PC-9 (cell line): ENCODE data around the gene ITGB3. TPM values are rescaled to one million over a fixed set of nuclear protein-coding genes. Genes with fewer than 3 reads are reported as not detected.

Source experiments
- BruUV-seq: library from RNA; stranded (reverse); fragments of 400-500 nt; replicated peaks from 2 replicates; lab custom pipeline; 2021; lab: Mats Ljungman, UMichigan
- CTCF ChIA-PET: fragments of 300-600 bp; sonication (Branson Sonifier 250); formaldehyde crosslinking; loops from one replicate; lab custom pipeline; 2022; ENCODE audit warnings: antibody characterized with exemption; lab: Charles Lee
- POLR2A ChIA-PET: fragments of 300-600 bp; sonication (Branson Sonifier 250); formaldehyde crosslinking; loops from one replicate; lab custom pipeline; 2022; ENCODE audit warnings: antibody characterized with exemption; ENCODE audit not compliant: unreplicated experiment; lab: Charles Lee
- DNase-seq, 2 experiments: peaks; one replicate each; pipeline versions ENCODE4 v3.0.0 to v3.0.0-alpha.2; 2015 to 2022; ENCODE audit warnings: mixed read lengths in 1 of 2
- H2AFZ ChIP-seq: fragments of 200-600 bp; sonication (generic); 2 replicates; pipeline ENCODE4 v1.8.1; 2017; ENCODE audit warnings: antibody characterized with exemption
- H3F3A ChIP-seq: fragments of 200-600 bp; sonication (generic); 2 replicates; pipeline ENCODE4 v1.8.1; 2017; ENCODE audit warnings: antibody characterized with exemption, mild to moderate bottlenecking, low read depth; ENCODE audit not compliant: insufficient read depth
- H3K27ac ChIP-seq: fragments of 200-600 bp; sonication (generic); 2 replicates; pipeline ENCODE4 v1.6.1; 2016; ENCODE audit warnings: mixed run types
- H3K27me3 ChIP-seq: fragments of 200-600 bp; sonication (generic); 2 replicates; pipeline ENCODE4 v1.6.1; 2016; ENCODE audit warnings: low read depth, mixed run types; ENCODE audit not compliant: insufficient read depth
- H3K36me3 ChIP-seq: fragments of 200-600 bp; sonication (generic); 2 replicates; pipeline ENCODE4 v1.6.1; 2016; ENCODE audit warnings: low read depth, mixed run types
- H3K4me1 ChIP-seq: fragments of 200-600 bp; sonication (generic); replicated peaks from 2 replicates; pipeline ENCODE4 v1.6.1; 2016; ENCODE audit warnings: mixed run types; ENCODE audit not compliant: insufficient read depth
- H3K4me2 ChIP-seq: fragments of 200-600 bp; sonication (generic); 2 replicates; pipeline ENCODE4 v1.6.1; 2017; ENCODE audit warnings: mixed run types
- H3K4me3 ChIP-seq: fragments of 200-600 bp; sonication (generic); 2 replicates; pipeline ENCODE4 v1.6.1; 2016; ENCODE audit warnings: mixed run types
- H3K79me2 ChIP-seq: fragments of 200-600 bp; sonication (generic); 2 replicates; pipeline ENCODE4 v1.6.1; 2017; ENCODE audit warnings: low read depth, mixed run types
- H3K9me2 ChIP-seq: fragments of 200-600 bp; sonication (generic); 2 replicates; pipeline ENCODE4 v1.8.1; 2017; ENCODE audit warnings: mild to moderate bottlenecking; ENCODE audit not compliant: insufficient read depth
- H3K9me3 ChIP-seq: fragments of 200-600 bp; sonication (generic); 2 replicates; pipeline ENCODE4 v1.8.1; 2016; ENCODE audit warnings: low read depth; ENCODE audit not compliant: insufficient read depth
- H4K20me1 ChIP-seq: fragments of 200-600 bp; sonication (generic); 2 replicates; pipeline ENCODE4 v1.8.1; 2017; ENCODE audit not compliant: insufficient read depth
- EZH2 ChIP-seq: fragments of 200-600 bp; sonication (generic); IDR thresholded peaks from 2 replicates; pipeline ENCODE4 v1.8.0; 2017; ENCODE audit warnings: antibody characterized with exemption, low read depth
- intact Hi-C: fragments of 100-400 bp; cut with micrococcal nuclease; formaldehyde crosslinking; loops from one replicate; pipeline ENCODE4 v1.10.0; 2022; ENCODE audit not compliant: unreplicated experiment
- total RNA-seq: library from RNA; stranded (reverse); gene quantifications from 2 replicates; pipeline ENCODE4 v1.2.3, GENCODE V29; 2021
- TF ChIP-seq, protein P1 (sequence below): fragments of 200-600 bp; sonication (generic); conservative IDR thresholded peaks from 2 replicates; pipeline ENCODE4 v1.6.1; 2017; ENCODE audit warnings: mixed run types, antibody characterized with exemption, mild to moderate bottlenecking, moderate library complexity

The ITGB3 gene
- total RNA-seq, 1 experiment from 2014 or later, result 0.31 TPM

GRCh38 chr17:47301831-47302230 lies 48.2 kb downstream of the ITGB3 start:
- BruUV-seq, result no TSS peak
- Histone ChIP-seq H3K79me2 (no peaks in the 10 kb centered on the region), H3K27me3 (no peaks in the 10 kb centered on the region), H3F3A (peaks cover 24% of the 10 kb centered on the region), H3K36me3 (0 out of 2 replicates have a peak, but pooled peaks cover 7% of the 10 kb centered on the region), H4K20me1 (no peaks in the 10 kb centered on the region), H2AFZ (no peak overlapping the region), H3K4me1 (peaks cover 42% of the 10 kb centered on the region), H3K27ac (no peak overlapping the region), H3K4me2 (no peak overlapping the region), H3K9me2 (no peaks in the 10 kb centered on the region), H3K4me3 (no peak overlapping the region), H3K9me3 (0 out of 2 replicates have a peak, but pooled peaks cover 16% of the 10 kb centered on the region)
- no peak for TF ChIP-seq EZH2
- TF ChIP-seq, protein P1, sequence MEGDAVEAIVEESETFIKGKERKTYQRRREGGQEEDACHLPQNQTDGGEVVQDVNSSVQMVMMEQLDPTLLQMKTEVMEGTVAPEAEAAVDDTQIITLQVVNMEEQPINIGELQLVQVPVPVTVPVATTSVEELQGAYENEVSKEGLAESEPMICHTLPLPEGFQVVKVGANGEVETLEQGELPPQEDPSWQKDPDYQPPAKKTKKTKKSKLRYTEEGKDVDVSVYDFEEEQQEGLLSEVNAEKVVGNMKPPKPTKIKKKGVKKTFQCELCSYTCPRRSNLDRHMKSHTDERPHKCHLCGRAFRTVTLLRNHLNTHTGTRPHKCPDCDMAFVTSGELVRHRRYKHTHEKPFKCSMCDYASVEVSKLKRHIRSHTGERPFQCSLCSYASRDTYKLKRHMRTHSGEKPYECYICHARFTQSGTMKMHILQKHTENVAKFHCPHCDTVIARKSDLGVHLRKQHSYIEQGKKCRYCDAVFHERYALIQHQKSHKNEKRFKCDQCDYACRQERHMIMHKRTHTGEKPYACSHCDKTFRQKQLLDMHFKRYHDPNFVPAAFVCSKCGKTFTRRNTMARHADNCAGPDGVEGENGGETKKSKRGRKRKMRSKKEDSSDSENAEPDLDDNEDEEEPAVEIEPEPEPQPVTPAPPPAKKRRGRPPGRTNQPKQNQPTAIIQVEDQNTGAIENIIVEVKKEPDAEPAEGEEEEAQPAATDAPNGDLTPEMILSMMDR, result no peak
- ChIA-PET CTCF (no interaction called here), POLR2A (interaction anchor here (0.7 kb wide), 1 partner anchor 27 kb away, joined by 4 read pairs; no protein-coding TSS in a partner anchor)
- intact Hi-C loops, result no loop called here
- DNase-seq, result no peak

DNA sequence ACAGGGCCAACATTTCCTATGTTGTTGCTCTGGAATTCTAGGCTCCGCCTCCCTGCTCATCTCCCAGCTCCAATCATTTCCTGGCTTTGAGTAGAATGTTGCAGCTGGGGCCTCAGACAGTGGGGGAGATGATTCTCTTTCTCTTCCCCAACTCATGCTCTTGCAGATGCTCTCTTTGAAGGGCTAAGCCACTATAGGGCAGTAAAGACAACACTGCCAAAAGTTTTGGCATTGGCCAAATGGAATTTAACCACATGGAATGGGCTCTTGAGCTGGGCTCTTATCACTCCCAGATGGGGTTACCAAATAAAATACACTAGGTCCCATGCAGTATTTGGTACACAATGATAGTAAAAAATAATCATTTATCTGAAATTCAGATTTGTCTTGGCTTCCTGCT lies 50.6 kb downstream of the ITGB3 start:
- no peaks in the 10 kb centered on the region for H3K27me3 ChIP-seq
- CTCF ChIA-PET, result no interaction called here
- no TSS peak for BruUV-seq
- peak overlapping the region; percentile 47; the same call in 1 of the 2 replicates for H3K4me2 ChIP-seq
- intact Hi-C loops, result loop anchor here (2.0 kb wide), 1 partner anchor 73 kb away; no protein-coding TSS in a partner anchor
- H3K9me2 ChIP-seq, result no peaks in the 10 kb centered on the region
- TF ChIP-seq, protein P1, result no peak
- TF ChIP-seq EZH2, result no peak
- H4K20me1 ChIP-seq, result no peaks in the 10 kb centered on the region
- peak overlapping the region; percentile 88 for H3K27ac ChIP-seq
- 0 out of 2 replicates have a peak, but pooled peaks cover 16% of the 10 kb centered on the region for H3K9me3 ChIP-seq
- H3K4me3 ChIP-seq, result no peak overlapping the region
- H2AFZ ChIP-seq, result no peak overlapping the region
- no peak for DNase-seq
- no peaks in the 10 kb centered on the region for H3K79me2 ChIP-seq
- peaks cover 47% of the 10 kb centered on the region for H3K4me1 ChIP-seq
- peaks cover 30% of the 10 kb centered on the region for H3F3A ChIP-seq
- 0 out of 2 replicates have a peak, but pooled peaks cover 7% of the 10 kb centered on the region for H3K36me3 ChIP-seq
- POLR2A ChIA-PET, result no interaction called here

DNA sequence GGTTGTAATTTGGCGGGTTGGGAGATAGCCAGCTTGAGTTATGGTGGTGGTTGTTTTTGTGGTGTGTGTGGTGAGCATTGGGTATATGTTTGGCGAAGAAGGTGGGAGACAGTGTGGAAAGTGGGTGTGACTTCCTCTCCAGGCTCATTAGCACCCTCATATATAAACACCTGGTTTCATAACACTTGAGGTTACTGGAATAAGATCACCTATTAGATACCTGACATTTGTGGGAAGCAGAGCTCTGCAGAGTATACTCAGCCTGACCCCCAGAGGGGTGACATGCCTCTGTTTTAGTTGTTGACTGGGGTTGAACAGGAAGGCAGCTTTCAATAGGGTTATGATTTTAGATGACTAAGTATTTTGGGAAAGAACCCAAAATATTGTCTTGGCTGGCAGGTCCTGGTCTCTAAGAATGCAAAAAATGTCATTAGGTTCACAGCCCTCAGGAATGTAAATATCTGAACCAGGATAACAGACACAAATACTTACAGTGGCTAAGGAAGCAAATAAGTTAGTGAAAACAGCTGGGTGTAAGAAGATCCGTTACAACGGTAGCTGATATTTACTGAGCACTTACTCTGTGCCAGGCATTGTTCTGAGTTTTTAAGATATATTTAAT lies 51.8 kb downstream of the ITGB3 start:
- DNase-seq, result peak; percentile 77 to 100
- no peak overlapping the region for H2AFZ ChIP-seq
- H3K4me3 ChIP-seq, result no peak overlapping the region
- H3K79me2 ChIP-seq, result no peaks in the 10 kb centered on the region
- no peak for TF ChIP-seq EZH2
- no peaks in the 10 kb centered on the region for H4K20me1 ChIP-seq
- peak overlapping the region; percentile 47 for H3K4me2 ChIP-seq
- peaks cover 55% of the 10 kb centered on the region for H3K4me1 ChIP-seq
- ChIA-PET POLR2A (interaction anchor here (0.6 to 1.0 kb wide), 3 partner anchors 10 to 344 kb away, joined by 3 to 11 read pairs (median 7); partner anchors contain the start of gene KPNB1), CTCF (interaction anchor here (0.5 to 1.5 kb wide), 2 partner anchors 10 to 30 kb away, joined by 3 to 4 read pairs; no protein-coding TSS in a partner anchor)
- H3K36me3 ChIP-seq, result 0 out of 2 replicates have a peak, but pooled peaks cover 7% of the 10 kb centered on the region
- H3F3A ChIP-seq, result peaks cover 30% of the 10 kb centered on the region
- H3K27ac ChIP-seq, result peak overlapping the region; percentile 88
- 0 out of 2 replicates have a peak, but pooled peaks cover 16% of the 10 kb centered on the region for H3K9me3 ChIP-seq
- H3K9me2 ChIP-seq, result no peaks in the 10 kb centered on the region
- intact Hi-C loops, result loop anchor here (1.0 to 2.0 kb wide), 3 partner anchors 26 to 75 kb away; no protein-coding TSS in a partner anchor
- BruUV-seq, result no TSS peak
- H3K27me3 ChIP-seq, result no peaks in the 10 kb centered on the region
